Motor neuron (in vitro differentiated cells): ENCODE results near the gene EIF3J. TPM values are rescaled to one million over a fixed set of nuclear protein-coding genes. Genes with fewer than 3 reads are reported as not detected.

Source experiments
- ATAC-seq, 8 experiments: fragments of 200-7000 bp; cut with Tn5 transposase; replicated peaks in 6 of 8; 2 replicates each; pipeline ENCODE4 v1.8.0; 2021; ENCODE audit warnings: mild to moderate bottlenecking in 8 of 8, moderate library complexity in 8 of 8
- H3K27ac ChIP-seq, 2 donors: fragments of 250-450 bp; sonication (Bioruptor Pico); 2 replicates each; pipeline ENCODE4 v1.9.0; 2021; ENCODE audit warnings: antibody characterized with exemption in 2 of 2, mild to moderate bottlenecking in 2 of 2, moderate library complexity in 1 of 2
- H3K4me1 ChIP-seq, 2 donors: fragments of 250-450 bp; sonication (Bioruptor Pico); replicated peaks in 1 of 2; 2 replicates each; pipeline ENCODE4 v1.6.1; 2021; ENCODE audit warnings: antibody characterized with exemption in 2 of 2, mild to moderate bottlenecking in 2 of 2, moderate library complexity in 1 of 2
- H3K4me3 ChIP-seq, 5 donors: fragments of 250-450 bp; sonication (Bioruptor Pico); 2 replicates each; pipeline ENCODE4 v1.9.0; 2021; ENCODE audit warnings: antibody characterized with exemption in 5 of 5, mild to moderate bottlenecking in 5 of 5, moderate library complexity in 4 of 5
- WGBS, 10 experiments: fragments of 450-650 bp; shearing (Covaris generic); methylation state at CpG; one replicate each; pipeline ENCODE4 v1.0.0; 2022; 5-methylcytosine and 5-hydroxymethylcytosine counted together
- in situ Hi-C, 9 experiments: fragments of 400-800 bp; cut with MboI; loops; one replicate each; pipeline ENCODE4 v1.15.0; 2021; ENCODE audit warnings: low sequenced_read_pairs in 9 of 9, low pct_unique_long_range_greater_than_20kb in 2 of 9; ENCODE audit not compliant: unreplicated experiment in 9 of 9
- total RNA-seq, 8 experiments: library from RNA; unstranded; fragments of 300-600 nt; gene quantifications; 2 replicates each; pipeline versions ENCODE4 v1.2.3 to v1.2.4, GENCODE V29; 2022

Gene EIF3J, protein sequence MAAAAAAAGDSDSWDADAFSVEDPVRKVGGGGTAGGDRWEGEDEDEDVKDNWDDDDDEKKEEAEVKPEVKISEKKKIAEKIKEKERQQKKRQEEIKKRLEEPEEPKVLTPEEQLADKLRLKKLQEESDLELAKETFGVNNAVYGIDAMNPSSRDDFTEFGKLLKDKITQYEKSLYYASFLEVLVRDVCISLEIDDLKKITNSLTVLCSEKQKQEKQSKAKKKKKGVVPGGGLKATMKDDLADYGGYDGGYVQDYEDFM
- 100 to 1,000 TPM in 1 of 8 experiments, 10 to 100 TPM in 7; 37.5 to 100 (median 54.7) TPM for total RNA-seq

DNA sequence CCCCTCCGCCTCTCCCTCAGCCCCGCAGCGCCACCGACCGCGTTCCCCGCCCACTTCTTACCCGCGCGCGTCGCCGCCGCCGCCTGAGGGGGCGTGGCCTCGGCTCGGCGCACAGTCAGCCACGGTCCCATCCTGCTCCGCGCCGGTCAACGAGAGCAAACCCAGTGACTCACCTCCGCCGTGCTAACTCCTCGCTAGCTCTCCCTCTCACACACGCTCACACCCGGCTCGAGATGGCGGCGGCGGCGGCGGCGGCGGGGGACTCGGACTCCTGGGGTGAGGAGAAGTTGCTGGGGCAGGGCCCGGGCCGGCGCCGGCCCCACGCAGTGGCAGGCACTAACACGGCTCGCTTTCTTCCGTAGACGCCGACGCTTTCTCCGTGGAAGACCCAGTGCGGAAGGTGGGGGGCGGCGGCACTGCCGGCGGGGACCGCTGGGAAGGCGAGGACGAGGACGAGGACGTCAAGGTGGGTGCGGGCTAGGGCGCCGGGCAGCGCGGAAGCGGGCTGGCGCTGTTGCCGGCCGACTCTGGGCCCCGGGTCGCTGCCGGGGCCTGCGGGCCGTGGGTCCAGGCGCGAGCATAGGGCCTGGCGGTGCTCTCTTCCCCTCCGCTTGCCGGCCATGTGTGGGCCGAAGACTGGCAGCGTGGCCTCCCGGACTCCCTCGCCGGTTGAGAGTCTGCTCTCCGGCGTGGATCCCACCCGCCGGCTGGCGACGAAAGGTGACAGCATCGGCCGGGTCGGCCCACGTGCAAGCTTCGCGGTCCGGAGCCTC, at the start of gene EIF3J:
Gene EIF3J (plus strand): TSS at position 186 of the 773 bp plus-strand sequence. CDS start 48 bp downstream, at position 234.
- in situ Hi-C loops, result no loop called here
- peak within 1 kb of the TSS; percentile 89 to 94 for H3K27ac ChIP-seq
- peaks cover 8 to 13% of the 10 kb centered on the region in 2 donors for H3K4me1 ChIP-seq
- H3K4me3 ChIP-seq, result peak within 1 kb of the TSS; percentile 73 to 96 (median 92)
- WGBS, 10 experiments, result 0 to 7% (median 1%) methylated on average over 1 to 36 of the region's 97 CpGs; no CpG with 5 or more reads in 4 of the 10 experiments
- ATAC-seq, result peak; percentile 80 to 90 (median 88)

DNA sequence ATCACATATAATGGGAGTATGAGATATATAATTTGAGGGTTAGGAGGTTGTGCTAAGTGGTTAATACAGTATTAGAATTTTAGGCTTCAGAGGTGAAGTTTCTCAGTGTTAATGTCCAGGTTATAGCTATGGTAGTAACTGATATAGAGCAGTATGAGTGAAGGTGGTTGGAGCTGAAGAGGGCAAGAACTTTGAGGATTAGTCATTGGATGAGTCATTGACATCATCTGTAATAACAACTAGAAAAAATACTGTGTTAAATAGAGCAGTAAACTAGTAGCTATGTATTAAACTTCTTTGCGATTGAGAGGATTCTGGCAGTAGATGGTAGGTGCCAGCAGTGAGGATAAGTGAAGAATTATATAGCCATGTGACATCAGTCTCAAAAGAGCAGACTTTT, 47.5 kb upstream of the EIF3J start:
- in situ Hi-C loops, result no loop called here
- peak in 6 of 8 experiments; percentile 21 to 81 (median 76) for ATAC-seq
- no peaks in the 10 kb centered on the region for H3K4me1 ChIP-seq
- no peak overlapping the region for H3K4me3 ChIP-seq
- WGBS, 10 experiments, result 50 to 100% (median 94%) methylated on average over 1 of the region's 1 CpG; no CpG with 5 or more reads in 4 of the 10 experiments
- H3K27ac ChIP-seq, result no peak overlapping the region

DNA sequence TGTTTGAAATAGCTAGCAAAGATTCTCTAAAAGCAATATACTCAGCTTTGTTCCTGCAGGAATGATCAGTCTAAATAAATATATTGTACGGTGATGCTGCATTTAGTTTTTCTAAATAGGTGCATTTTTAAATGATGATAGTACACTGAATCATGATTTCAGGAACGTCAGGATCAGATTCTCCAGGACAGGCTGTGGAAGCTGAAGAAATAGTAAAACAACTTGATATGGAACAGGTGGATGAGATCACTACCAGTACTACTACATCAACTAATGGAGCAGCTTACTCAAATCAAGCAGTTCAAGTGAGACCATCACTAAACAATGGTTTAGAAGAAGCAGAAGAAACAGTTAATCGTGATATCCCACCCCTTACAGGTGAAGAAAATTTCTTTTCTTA, 46.3 kb upstream of the EIF3J start:
- in situ Hi-C loops, result no loop called here
- H3K4me3 ChIP-seq, result no peak overlapping the region
- H3K4me1 ChIP-seq, result no peaks in the 10 kb centered on the region
- no peak overlapping the region for H3K27ac ChIP-seq
- no peak for ATAC-seq
- WGBS, 10 experiments, result 57 to 100% (median 91%) methylated on average over 1 to 3 of the region's 3 CpGs; no CpG with 5 or more reads in 1 of the 10 experiments

DNA sequence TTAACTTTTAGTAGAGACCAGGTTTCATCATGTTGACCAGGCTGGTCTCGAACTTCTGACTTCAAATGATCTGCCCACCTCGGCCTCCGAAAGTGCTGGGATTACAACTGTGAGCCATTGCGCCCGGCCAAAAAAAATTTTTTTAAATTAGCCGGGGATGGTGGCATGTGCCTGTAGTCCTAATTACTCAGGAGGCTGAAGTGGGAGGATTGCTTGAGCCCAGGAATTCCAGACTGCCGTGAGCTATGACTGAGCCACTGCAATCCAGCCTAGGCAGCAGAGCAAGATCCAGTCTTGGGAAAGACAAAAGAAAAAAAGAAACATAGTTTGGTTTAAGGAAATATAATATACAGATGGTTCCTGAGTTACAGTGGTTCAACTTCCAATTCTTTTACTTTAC, 44.9 kb upstream of the EIF3J start:
- in situ Hi-C loops, result no loop called here
- H3K4me3 ChIP-seq, result no peak overlapping the region
- 93 to 100% (median 97%) methylated on average over 3 to 7 of the region's 7 CpGs for WGBS, 10 experiments
- no peak overlapping the region for H3K27ac ChIP-seq
- no peak for ATAC-seq
- H3K4me1 ChIP-seq, result no peaks in the 10 kb centered on the region

DNA sequence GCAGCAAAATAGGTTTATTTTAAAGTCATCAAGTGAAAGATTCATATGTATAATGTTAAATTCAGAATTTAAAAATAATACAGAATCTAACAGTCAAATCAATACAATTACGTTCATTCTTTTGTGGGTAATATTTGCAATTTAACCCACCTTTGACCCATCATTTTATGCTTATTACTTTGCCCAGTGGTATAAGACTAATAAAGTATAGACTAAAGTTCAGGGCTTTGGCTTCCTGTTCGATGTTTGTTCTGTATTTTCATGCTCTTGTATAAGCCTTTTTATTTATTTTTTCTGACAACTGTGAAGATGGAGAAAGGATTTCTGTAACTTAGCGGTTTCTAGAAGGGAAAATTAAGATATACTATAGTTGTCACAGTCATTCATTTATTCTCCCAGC, 44.3 kb upstream of the EIF3J start:
- 71 to 100% (median 91%) methylated on average over 1 to 3 of the region's 3 CpGs for WGBS, 10 experiments
- Histone ChIP-seq H3K4me1 (no peaks in the 10 kb centered on the region), H3K4me3 (no peak overlapping the region), H3K27ac (no peak overlapping the region)
- in situ Hi-C loops, result no loop called here
- ATAC-seq, result no peak

DNA sequence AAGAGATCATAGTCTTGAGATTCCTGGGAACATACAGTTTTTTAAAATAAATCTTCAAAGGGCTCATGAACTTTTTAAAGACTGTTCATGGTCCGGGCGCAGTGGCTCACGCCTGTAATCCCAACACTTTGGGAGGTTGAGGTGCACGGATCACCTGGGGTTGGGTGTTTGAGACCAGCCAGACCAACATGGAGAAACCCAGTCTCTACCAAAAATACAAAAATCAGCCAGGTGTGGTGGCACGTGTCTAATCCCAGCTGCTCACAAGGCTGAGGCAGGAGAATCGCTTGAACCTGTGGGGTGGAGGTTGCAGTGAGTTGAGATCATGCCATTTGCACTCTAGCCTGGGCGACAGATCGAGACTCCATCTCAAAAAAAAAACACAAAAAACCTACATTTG, 41.4 kb upstream of the EIF3J start:
- 87 to 98% (median 93%) methylated on average over 2 to 8 of the region's 8 CpGs; no CpG with 5 or more reads in 4 of the 10 experiments for WGBS, 10 experiments
- Histone ChIP-seq H3K4me3 (no peak overlapping the region), H3K4me1 (no peaks in the 10 kb centered on the region), H3K27ac (no peak overlapping the region)
- in situ Hi-C loops, result no loop called here
- ATAC-seq, result no peak

DNA sequence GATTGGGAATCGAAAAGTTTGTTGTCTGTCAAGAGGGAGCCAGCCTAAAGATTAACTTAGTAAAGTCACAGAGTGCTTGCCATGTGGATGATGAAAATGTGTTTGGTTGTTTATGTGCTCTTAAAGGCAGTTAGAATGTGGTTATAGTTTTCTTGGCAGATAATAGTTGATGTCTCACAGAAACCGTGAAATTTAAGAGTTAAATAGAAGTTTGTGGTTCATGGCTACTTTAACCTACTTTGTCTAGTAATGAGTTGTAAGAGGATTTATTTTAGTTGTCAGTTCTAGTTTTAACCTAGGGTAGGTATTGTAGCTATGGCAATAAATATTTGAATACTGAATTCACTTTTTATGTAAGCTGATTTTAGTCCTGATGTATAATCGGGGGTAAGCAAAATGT, 36.4 kb upstream of the EIF3J start:
- no peak for ATAC-seq
- H3K4me1 ChIP-seq, result no peaks in the 10 kb centered on the region
- 29 to 94% (median 80%) methylated on average over 2 to 3 of the region's 3 CpGs for WGBS, 10 experiments
- in situ Hi-C loops, result loop anchor here in 1 of 9 experiments (25.0 kb wide), 1 partner anchor 613 kb away; no protein-coding TSS in a partner anchor
- no peak overlapping the region for H3K27ac ChIP-seq
- H3K4me3 ChIP-seq, result no peak overlapping the region

DNA sequence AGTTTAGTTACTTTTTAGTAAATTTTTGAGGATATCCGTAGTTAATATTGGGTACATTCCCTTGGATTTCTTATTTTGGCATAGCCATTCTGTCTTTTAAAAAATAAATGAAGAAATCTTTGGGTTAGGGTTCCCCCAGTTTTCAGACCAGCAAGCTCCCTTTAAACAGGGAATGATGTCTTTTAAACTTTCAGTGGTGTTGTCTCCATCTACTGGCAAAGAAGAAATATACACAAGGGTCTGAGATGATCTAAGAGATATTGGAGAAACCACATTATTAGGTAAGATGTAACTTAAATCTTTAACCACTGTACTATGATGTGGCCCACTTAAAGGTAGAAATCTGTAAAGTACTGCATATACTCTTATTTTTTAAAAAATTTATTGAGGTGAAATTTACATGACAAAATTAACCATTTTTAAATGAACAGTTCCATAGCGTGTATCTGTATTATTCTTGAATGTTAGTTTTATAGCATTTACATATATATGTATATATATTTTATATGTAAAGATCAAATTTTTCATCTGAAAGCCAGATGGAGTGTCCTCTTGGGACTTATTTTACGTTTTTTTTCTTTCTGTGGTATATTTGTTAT, 35.1 kb upstream of the EIF3J start:
- Histone ChIP-seq H3K4me1 (no peaks in the 10 kb centered on the region), H3K4me3 (no peak overlapping the region), H3K27ac (no peak overlapping the region)
- peak in 4 of 8 experiments; percentile 58 to 74 (median 68) for ATAC-seq
- in situ Hi-C loops, result loop anchor here in 1 of 9 experiments (25.0 kb wide), 1 partner anchor 615 kb away; no protein-coding TSS in a partner anchor
- WGBS, 10 experiments, result 50 to 100% (median 69%) methylated on average over 1 to 3 of the region's 3 CpGs

DNA sequence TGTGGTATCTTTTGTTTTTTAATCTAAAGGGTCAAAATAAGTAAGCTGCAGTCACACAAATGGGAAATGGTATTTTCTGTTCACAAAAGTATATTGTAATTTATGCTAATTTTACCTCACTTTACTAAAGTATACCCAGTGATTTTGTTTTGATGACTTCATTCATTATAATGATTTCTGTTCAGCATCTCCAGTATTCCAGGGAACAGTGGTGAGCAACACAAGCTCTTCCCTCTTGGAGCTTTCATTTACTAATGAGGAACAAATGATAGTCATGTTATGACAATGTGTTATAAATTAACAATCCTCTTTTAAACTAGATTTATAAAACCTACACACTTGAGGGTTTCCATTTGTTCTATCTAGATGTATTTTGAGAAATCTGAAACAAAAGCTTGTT, 20.5 kb upstream of the EIF3J start:
- in situ Hi-C loops, result loop anchor here in 1 of 9 experiments (25.0 kb wide), 1 partner anchor 629 kb away; no protein-coding TSS in a partner anchor
- Histone ChIP-seq H3K27ac (no peak overlapping the region), H3K4me3 (no peak overlapping the region), H3K4me1 (no peaks in the 10 kb centered on the region)
- ATAC-seq, result peak in 2 of 8 experiments; percentile 68 to 73

DNA sequence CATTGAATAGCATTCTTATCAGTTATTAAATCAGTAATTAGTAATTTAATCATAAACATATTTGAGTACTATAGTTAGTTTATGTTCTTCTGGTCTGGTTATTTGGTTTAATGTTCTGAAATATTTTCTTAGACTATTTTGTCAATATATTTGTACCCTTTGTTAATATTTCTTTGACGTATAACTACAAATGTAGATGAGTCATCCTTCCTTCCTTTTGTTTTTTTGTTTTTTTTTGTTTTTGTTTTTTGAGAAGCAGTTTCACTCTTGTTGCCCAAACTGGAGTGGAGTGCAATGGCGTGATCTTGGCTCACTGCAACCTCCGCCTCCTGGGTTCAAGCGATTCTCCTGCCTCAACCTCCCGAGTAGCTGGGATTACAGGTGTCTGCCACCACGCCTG, 17.4 kb upstream of the EIF3J start:
- no peak for ATAC-seq
- Histone ChIP-seq H3K4me1 (no peaks in the 10 kb centered on the region), H3K4me3 (no peak overlapping the region), H3K27ac (no peak overlapping the region)
- 90 to 100% (median 96%) methylated on average over 1 to 6 of the region's 6 CpGs; no CpG with 5 or more reads in 1 of the 10 experiments for WGBS, 10 experiments
- in situ Hi-C loops, result loop anchor here in 1 of 9 experiments (25.0 kb wide), 1 partner anchor 632 kb away; no protein-coding TSS in a partner anchor

DNA sequence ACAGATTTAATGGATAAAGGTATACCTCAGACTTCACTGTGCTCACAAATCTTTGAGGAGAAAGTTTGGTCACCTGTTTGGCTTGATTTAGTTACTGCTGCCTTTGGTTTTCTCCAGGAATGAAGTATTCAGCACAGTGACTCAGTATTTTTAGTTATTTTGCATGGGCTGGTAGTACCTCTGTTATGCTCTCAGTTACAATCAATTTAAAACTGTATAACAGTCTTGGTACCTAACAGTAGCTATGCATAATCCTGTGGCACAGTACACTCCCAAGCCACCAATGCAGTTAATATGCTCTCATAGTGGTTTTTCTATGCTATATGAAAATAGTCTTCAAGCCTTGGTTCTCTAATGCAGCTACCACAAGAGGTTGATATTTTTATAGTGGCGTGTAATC, 11.9 kb upstream of the EIF3J start:
- 63 to 100% (median 89%) methylated on average over 1 of the region's 1 CpG; no CpG with 5 or more reads in 6 of the 10 experiments for WGBS, 10 experiments
- in situ Hi-C loops, result no loop called here
- H3K4me3 ChIP-seq, result no peak overlapping the region

DNA sequence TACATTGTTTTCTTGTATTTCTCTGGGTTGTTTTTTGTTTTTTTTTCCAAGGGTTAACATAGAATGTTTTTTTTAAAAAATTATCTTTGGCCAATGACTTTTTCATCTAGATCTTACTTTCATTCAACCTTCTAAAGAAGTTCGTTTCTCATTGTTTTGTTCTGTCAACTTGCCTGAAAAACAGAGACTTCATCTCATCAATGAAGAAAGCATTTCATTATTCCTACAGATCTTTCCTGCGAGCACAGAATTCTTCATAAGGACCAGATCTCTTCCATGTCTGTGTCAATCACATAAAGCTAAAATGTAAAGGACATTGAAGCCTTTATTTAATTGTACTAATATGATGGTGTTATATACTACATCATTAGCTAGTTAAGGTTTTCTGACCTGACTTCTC, 9.7 kb upstream of the EIF3J start:
- no peak overlapping the region for H3K27ac ChIP-seq
- ATAC-seq, result no peak
- no peak overlapping the region for H3K4me3 ChIP-seq
- in situ Hi-C loops, result no loop called here
- WGBS, 10 experiments, result 66 to 97% (median 85%) methylated on average over 1 to 2 of the region's 2 CpGs
- H3K4me1 ChIP-seq, result no peaks in the 10 kb centered on the region

More for the DNA sequence above, 11.9 kb upstream of the EIF3J start:
- ATAC-seq, result peak in 3 of 8 experiments; percentile 56 to 72 (median 71)
- H3K27ac ChIP-seq, result no peak overlapping the region
- no peaks in the 10 kb centered on the region for H3K4me1 ChIP-seq
